ENCODE data around the gene SPNS3.

SPNS3 gene

DNA sequence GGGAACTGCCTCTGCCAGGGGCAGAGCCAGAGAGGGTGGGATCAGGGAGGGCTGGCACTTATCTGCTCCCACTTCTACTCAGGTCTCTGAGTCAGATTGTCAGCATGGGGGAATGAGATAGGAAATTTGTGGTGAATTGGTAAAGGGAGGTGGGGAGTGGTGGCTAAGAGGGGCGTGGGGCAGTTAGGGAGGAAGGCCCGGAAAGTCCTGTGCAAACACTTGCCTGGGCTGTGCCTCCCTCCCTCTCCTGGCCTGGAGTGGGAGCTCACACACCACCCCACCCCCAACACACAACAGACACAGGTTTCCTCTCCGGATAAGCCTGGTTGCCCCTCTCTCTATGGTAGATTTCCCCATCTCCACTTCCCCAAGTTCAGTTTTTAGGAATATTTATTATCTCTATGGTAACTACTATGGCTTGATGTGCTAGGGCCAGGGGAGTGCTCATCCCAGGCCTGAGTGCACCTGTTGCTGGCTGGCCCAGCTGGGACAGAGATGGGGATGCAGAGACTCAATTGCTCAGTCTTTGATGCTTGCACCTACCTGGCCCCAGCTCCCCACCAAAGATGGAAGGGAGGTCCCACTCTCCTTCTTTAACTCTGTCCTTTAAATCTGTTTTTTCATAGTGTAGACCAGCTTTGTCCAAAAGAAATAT, 67.7 kb downstream of the SPNS3 start:
- TF ChIP-seq, protein P1, sequence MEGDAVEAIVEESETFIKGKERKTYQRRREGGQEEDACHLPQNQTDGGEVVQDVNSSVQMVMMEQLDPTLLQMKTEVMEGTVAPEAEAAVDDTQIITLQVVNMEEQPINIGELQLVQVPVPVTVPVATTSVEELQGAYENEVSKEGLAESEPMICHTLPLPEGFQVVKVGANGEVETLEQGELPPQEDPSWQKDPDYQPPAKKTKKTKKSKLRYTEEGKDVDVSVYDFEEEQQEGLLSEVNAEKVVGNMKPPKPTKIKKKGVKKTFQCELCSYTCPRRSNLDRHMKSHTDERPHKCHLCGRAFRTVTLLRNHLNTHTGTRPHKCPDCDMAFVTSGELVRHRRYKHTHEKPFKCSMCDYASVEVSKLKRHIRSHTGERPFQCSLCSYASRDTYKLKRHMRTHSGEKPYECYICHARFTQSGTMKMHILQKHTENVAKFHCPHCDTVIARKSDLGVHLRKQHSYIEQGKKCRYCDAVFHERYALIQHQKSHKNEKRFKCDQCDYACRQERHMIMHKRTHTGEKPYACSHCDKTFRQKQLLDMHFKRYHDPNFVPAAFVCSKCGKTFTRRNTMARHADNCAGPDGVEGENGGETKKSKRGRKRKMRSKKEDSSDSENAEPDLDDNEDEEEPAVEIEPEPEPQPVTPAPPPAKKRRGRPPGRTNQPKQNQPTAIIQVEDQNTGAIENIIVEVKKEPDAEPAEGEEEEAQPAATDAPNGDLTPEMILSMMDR (IDR thresholded peaks at IDR 0.05; ENCODE audit: extremely low read depth, insufficient read depth, missing control alignments) = no peak
- no peak for DNase-seq (ENCODE audit: low spot score)
- in situ Hi-C loops (cut with MboI; ENCODE audit: low pct_unique_long_range_greater_than_20kb, low sequenced_read_pairs, unreplicated experiment) = no loop called here

DNA sequence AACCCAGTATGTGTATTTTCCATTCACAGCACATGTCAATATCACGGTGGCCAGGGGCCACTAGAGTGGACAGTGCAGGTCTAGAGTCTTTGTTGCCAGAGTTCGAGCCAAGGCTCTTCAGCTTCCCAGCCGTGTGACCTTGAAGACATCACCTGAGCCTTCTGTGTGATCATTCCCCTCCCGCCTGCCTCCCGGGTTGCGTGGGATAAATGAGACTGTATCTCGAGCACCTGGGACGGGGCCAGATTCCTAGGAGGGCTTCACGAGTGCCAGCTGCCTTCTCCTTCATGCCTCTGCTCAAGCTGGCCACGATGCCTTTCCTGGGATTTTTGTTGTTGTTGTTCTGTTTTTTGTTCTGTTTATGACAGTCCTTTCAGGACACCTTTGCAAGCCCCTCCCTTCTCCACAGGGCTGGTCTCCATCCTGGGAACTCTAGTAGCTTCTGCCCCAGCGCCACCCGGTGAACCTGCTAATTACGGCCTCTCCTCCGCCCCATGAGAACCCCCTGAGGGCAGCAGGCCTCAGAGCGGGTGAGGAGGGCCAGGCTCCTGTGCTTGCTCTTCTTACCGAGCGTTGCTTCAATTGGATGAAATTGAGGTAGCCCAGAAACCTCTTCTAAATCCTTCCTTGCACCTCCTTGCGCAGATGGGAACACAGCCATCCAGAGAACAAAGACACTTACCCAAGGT, 68.9 kb downstream of the SPNS3 start:
- DNase-seq (ENCODE audit: low spot score) = no peak
- in situ Hi-C loops (cut with MboI; ENCODE audit: low pct_unique_long_range_greater_than_20kb, low sequenced_read_pairs, unreplicated experiment) = no loop called here
- TF ChIP-seq, protein P1 (IDR thresholded peaks at IDR 0.05; ENCODE audit: extremely low read depth, insufficient read depth, missing control alignments) = no peak

DNA sequence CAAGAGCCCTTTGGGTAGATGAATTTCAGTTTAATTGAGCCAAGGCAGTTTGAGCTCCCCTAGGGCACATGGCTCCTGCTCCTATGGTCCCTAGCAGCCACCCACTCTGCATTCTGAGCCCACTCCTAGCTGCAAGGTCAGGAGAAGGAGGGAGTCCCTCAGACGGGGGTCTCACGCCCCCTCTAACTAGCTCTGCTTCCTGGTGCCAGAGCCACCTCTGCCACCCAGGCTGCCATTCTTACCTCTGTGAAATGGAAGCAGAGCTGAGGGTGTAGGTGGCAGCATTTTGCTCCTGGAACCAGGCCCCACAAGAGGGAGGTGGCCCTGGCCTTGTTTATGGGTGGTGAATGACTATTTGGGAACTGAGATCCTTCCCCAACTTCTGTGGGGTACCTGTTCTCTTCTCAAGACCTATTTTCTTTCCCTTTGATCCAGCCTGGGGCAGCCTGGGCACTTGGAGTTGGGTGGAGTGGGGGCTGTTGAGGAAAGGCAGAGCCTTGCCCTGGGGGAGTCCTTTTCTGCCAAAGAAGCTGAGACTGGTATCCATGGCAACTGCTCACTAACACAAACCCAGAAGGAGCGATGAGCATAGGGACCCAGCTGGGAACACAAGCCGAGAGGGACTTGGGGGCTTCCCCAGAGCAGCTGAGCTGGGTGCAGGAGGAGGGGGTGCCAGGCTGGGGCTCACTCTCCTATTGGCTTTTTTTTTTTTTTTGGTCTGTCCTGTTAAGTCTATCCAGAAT, 69.7 kb downstream of the SPNS3 start:
- DNase-seq (ENCODE audit: low spot score) = no peak
- TF ChIP-seq, protein P1 (IDR thresholded peaks at IDR 0.05; ENCODE audit: extremely low read depth, insufficient read depth, missing control alignments) = no peak
- in situ Hi-C loops (cut with MboI; ENCODE audit: low pct_unique_long_range_greater_than_20kb, low sequenced_read_pairs, unreplicated experiment) = no loop called here

DNA sequence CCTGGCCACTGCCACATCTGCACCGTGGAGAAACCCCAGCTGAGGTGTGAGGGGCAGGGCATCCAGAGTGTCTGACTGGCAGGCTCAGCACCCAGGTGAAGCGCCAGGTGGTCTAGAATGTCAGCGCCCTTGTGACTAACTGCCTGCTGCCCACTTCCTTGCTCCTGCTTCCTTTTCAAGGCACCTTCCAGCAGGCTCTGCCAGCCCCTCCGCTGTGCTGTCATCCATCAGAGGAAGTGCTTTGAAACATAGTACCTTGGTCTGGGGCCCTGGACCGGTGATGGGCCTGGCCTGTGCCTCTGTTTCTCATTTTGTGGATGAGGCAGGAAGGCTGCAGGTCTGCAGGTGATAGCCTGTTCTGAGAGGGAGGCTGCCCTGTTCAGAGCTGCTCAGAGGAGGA, 70.4 kb downstream of the SPNS3 start:
- in situ Hi-C loops (cut with MboI; ENCODE audit: low pct_unique_long_range_greater_than_20kb, low sequenced_read_pairs, unreplicated experiment) = no loop called here
- TF ChIP-seq, protein P1 (IDR thresholded peaks at IDR 0.05; ENCODE audit: extremely low read depth, insufficient read depth, missing control alignments) = no peak
- DNase-seq (ENCODE audit: low spot score) = no peak

DNA sequence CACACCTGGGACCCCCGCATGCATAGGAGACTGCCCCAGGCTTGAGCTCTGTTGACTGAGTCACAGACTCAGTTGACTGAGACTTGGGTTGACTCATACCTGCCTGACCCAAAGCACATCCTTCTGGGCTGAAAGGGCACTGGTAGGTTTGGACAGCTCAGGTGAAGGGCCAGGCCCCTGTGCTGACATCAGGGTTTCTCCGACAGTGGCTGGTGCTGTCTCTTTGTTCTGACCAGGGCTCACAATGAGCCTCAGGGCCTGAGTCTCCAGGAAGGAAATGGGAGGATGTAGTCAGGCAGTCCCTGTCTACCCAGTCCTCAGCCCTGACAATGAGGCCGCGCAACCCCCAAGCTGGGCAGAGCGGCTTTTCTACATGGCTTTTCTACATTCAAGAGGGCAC, 71.4 kb downstream of the SPNS3 start:
- DNase-seq (ENCODE audit: low spot score) = no peak
- in situ Hi-C loops (cut with MboI; ENCODE audit: low pct_unique_long_range_greater_than_20kb, low sequenced_read_pairs, unreplicated experiment) = no loop called here
- TF ChIP-seq, protein P1 (IDR thresholded peaks at IDR 0.05; ENCODE audit: extremely low read depth, insufficient read depth, missing control alignments) = no peak

GRCh38 chr17:4506175-4506813, 72.6 kb downstream of the SPNS3 start:
- in situ Hi-C loops (cut with MboI; ENCODE audit: low pct_unique_long_range_greater_than_20kb, low sequenced_read_pairs, unreplicated experiment) = no loop called here
- DNase-seq (ENCODE audit: low spot score) = no peak
- TF ChIP-seq, protein P1 (IDR thresholded peaks at IDR 0.05; ENCODE audit: extremely low read depth, insufficient read depth, missing control alignments) = no peak
